T47D (cell line): ENCODE results near the gene TJAP1.

Source experiments
- DNase-seq, 2 experiments: peaks; one replicate each; pipeline versions ENCODE4 v3.0.0 to v3.0.0-alpha.2; 2011 to 2012; ENCODE audit warnings: low read depth in 1 of 2, low spot score in 1 of 2
- JUND ChIP-seq: IDR thresholded peaks from 2 replicates; pipeline ENCODE4 v1.6.1; 2012; ENCODE audit warnings: low read depth
- in situ Hi-C: cut with HindIII; loops from 2 replicates; pipeline ENCODE4 v1.10.0; 2016; ENCODE audit warnings: low sequenced_read_pairs, low pct_unique_long_range_greater_than_20kb

The TJAP1 gene

GRCh38 chr6:43504756-43505593 lies 27.6 kb downstream of the TJAP1 start:
- in situ Hi-C loops: no loop called here
- no peak for DNase-seq
- TF ChIP-seq JUND: no peak

- TF ChIP-seq JUND: no peak
- DNase-seq: no peak
- in situ Hi-C loops: no loop called here
These were observed 28.3 kb downstream of the TJAP1 start for GRCh38 chr6:43505718-43506117.

GRCh38 chr6:43506171-43506570 lies 28.8 kb downstream of the TJAP1 start:
- no peak for DNase-seq
- no peak for TF ChIP-seq JUND
- in situ Hi-C loops: no loop called here

GRCh38 chr6:43506667-43507471 lies 29.5 kb downstream of the TJAP1 start:
- TF ChIP-seq JUND: no peak
- in situ Hi-C loops: no loop called here

GRCh38 chr6:43508481-43509141 lies 31.2 kb downstream of the TJAP1 start:
- no peak for DNase-seq
- no peak for TF ChIP-seq JUND
- in situ Hi-C loops: no loop called here

More at GRCh38 chr6:43506667-43507471, 29.5 kb downstream of the TJAP1 start:
- DNase-seq: peak; percentile 57 to 87

GRCh38 chr6:43509142-43509983 lies 32.0 kb downstream of the TJAP1 start:
- DNase-seq: peak in 1 of 2 experiments; percentile 25
- in situ Hi-C loops: no loop called here
- TF ChIP-seq JUND: no peak

GRCh38 chr6:43509984-43510826 lies 32.8 kb downstream of the TJAP1 start, which contains the start of gene LRRC73:
LRRC73 (minus strand) TSS chr6:43510346; CDS start chr6:43509785, 561 bp downstream.
- DNase-seq: peak; percentile 68 to 85
- TF ChIP-seq JUND: no peak
- in situ Hi-C loops: no loop called here

- DNase-seq: no peak
- no peak for TF ChIP-seq JUND
- in situ Hi-C loops: no loop called here
These were observed 33.4 kb downstream of the TJAP1 start for GRCh38 chr6:43510827-43511163.

GRCh38 chr6:43511824-43512415 lies 34.5 kb downstream of the TJAP1 start:
- no peak for TF ChIP-seq JUND
- no peak for DNase-seq
- in situ Hi-C loops: no loop called here

GRCh38 chr6:43515808-43516207 lies 38.4 kb downstream of the TJAP1 start:
- no peak for TF ChIP-seq JUND
- DNase-seq: no peak
- in situ Hi-C loops: no loop called here

- TF ChIP-seq JUND: no peak
- in situ Hi-C loops: no loop called here
- DNase-seq: no peak
These were observed 39.0 kb downstream of the TJAP1 start for GRCh38 chr6:43516367-43516696.
